Mesothelial cell of epicardium (in vitro differentiated cells): Measurements from ENCODE around the gene EXD3. TPM values are rescaled to one million over a fixed set of nuclear protein-coding genes. Genes with fewer than 3 reads are reported as not detected.

Experiments
- DNase-seq, 2 experiments: peaks; one replicate each; pipeline ENCODE4 v3.0.0; 2021; ENCODE audit warnings: low spot score in 2 of 2; ENCODE audit not compliant: unreplicated experiment in 2 of 2
- H3K27ac Mint-ChIP-seq: 2 replicates; pipeline ENCODE4 v1.8.0; 2021; ENCODE audit warnings: mixed read lengths
- H3K27me3 Mint-ChIP-seq: 2 replicates; pipeline ENCODE4 v1.8.0; 2021; ENCODE audit warnings: low read depth, mixed read lengths
- H3K36me3 Mint-ChIP-seq: 2 replicates; pipeline ENCODE4 v1.8.0; 2021; ENCODE audit warnings: mixed read lengths
- H3K4me1 Mint-ChIP-seq: 2 replicates; pipeline ENCODE4 v1.8.0; 2021; ENCODE audit warnings: mixed read lengths
- H3K4me3 Mint-ChIP-seq: 2 replicates; pipeline ENCODE4 v1.8.0; 2021; ENCODE audit warnings: mild to moderate bottlenecking, moderate library complexity, mixed read lengths
- H3K9me3 Mint-ChIP-seq: 2 replicates; pipeline ENCODE4 v1.8.0; 2021; ENCODE audit warnings: mixed read lengths
- CTCF ChIP-seq: fragments of 200-600 bp; sonication (generic); IDR thresholded peaks from one replicate; pipeline ENCODE4 v1.5.0; 2021; ENCODE audit warnings: antibody characterized with exemption; ENCODE audit not compliant: unreplicated experiment
- total RNA-seq: library from RNA; stranded (reverse); gene quantifications from 3 replicates; pipeline ENCODE4 v1.2.1, GENCODE V29; 2021

Gene EXD3
- total RNA-seq, 1 donor from 2014 or later: 38.2 TPM

- no peak for DNase-seq
- peaks cover 21% of the 10 kb centered on the region for H3K36me3 Mint-ChIP-seq
- TF ChIP-seq CTCF: no peak
- peaks cover 22% of the 10 kb centered on the region for H3K9me3 Mint-ChIP-seq
- no peaks in the 10 kb centered on the region for H3K4me1 Mint-ChIP-seq
- H3K27ac Mint-ChIP-seq: no peak overlapping the region
- H3K4me3 Mint-ChIP-seq: no peak overlapping the region
- no peaks in the 10 kb centered on the region for H3K27me3 Mint-ChIP-seq
These were observed 67.1 kb downstream of the EXD3 start for GRCh38 chr9:137355761-137356365.

GRCh38 chr9:137354845-137355760 is 67.9 kb downstream of the EXD3 start:
- DNase-seq: no peak
- Mint-ChIP-seq H3K9me3 (peaks cover 19% of the 10 kb centered on the region), H3K4me3 (no peak overlapping the region), H3K27me3 (no peaks in the 10 kb centered on the region), H3K36me3 (peaks cover 19% of the 10 kb centered on the region), H3K27ac (no peak overlapping the region), H3K4me1 (no peaks in the 10 kb centered on the region)
- no peak for TF ChIP-seq CTCF

GRCh38 chr9:137354153-137354844 is 68.7 kb downstream of the EXD3 start:
- no peak overlapping the region for H3K4me3 Mint-ChIP-seq
- H3K9me3 Mint-ChIP-seq: peaks cover 18% of the 10 kb centered on the region
- no peak for TF ChIP-seq CTCF
- no peaks in the 10 kb centered on the region for H3K27me3 Mint-ChIP-seq
- H3K36me3 Mint-ChIP-seq: peaks cover 18% of the 10 kb centered on the region
- H3K27ac Mint-ChIP-seq: no peak overlapping the region
- no peaks in the 10 kb centered on the region for H3K4me1 Mint-ChIP-seq
- no peak for DNase-seq

- H3K9me3 Mint-ChIP-seq: peaks cover 18% of the 10 kb centered on the region
- no peak for DNase-seq
- no peaks in the 10 kb centered on the region for H3K4me1 Mint-ChIP-seq
- no peaks in the 10 kb centered on the region for H3K27me3 Mint-ChIP-seq
- peaks cover 17% of the 10 kb centered on the region for H3K36me3 Mint-ChIP-seq
- H3K4me3 Mint-ChIP-seq: no peak overlapping the region
- no peak for TF ChIP-seq CTCF
- no peak overlapping the region for H3K27ac Mint-ChIP-seq
These were observed 69.5 kb downstream of the EXD3 start for GRCh38 chr9:137353223-137354152.
